ENCODE data around the gene FIBP.
A peak's percentile ranks its signal among the peaks of the same experiment; 100 is the strongest.
"Not testable (repeated sequence)": the region's sequence is repeated elsewhere in the genome, so short reads cannot be mapped to it uniquely, and the experiment has no call there.

Gene FIBP

GRCh38 chr11:65859095-65859811, 29.0 kb downstream of the FIBP start:
- DNase-seq (ENCODE audit: low read depth) = peak; percentile 98

DNA sequence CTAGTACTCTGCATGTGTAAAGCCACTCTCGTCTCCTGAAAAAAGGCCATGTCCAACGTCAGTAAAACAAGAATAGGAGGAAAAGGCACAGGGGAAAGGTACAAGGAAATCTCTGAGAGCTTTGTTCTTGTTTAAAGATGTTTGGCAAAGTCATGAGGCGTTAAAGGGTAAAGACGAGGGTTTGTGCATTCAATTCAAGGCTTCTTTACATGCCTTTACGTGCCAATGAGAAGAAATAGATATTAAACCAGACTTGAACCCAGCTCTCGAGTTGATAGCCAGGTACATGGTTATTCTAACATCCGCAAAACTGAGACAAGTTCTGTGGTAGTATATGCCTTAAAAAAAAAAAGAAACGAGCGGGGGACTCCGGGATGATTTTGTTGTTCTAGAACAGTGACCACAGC, 29.6 kb downstream of the FIBP start:
- no peak for DNase-seq (ENCODE audit: low read depth)

GRCh38 chr11:65857853-65858680, 30.2 kb downstream of the FIBP start, which contains the start of gene CFL1:
CFL1 (minus strand) TSS chr11:65858180; CDS start chr11:65858099, 81 bp downstream.
- DNase-seq (ENCODE audit: low read depth) = peak; percentile 99

DNA sequence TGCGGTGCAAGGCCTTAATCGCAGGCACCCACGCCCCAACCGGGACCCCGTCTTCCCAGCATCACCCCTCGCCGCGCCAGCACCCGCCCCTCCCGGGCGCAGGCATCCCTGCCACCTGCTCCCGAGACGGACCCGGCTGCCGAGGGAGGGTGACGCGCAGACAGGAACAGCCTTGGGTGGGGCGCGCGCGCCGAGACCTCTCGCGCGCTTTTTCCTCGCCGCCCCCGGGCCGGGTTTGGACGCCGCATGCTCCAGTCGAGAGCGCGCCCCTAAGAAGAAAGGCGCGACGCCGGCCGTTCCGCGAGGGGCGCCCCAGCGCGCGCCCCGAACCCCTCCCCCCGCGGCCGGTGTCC, 30.8 kb downstream of the FIBP start:
- DNase-seq (ENCODE audit: low read depth) = no peak

DNA sequence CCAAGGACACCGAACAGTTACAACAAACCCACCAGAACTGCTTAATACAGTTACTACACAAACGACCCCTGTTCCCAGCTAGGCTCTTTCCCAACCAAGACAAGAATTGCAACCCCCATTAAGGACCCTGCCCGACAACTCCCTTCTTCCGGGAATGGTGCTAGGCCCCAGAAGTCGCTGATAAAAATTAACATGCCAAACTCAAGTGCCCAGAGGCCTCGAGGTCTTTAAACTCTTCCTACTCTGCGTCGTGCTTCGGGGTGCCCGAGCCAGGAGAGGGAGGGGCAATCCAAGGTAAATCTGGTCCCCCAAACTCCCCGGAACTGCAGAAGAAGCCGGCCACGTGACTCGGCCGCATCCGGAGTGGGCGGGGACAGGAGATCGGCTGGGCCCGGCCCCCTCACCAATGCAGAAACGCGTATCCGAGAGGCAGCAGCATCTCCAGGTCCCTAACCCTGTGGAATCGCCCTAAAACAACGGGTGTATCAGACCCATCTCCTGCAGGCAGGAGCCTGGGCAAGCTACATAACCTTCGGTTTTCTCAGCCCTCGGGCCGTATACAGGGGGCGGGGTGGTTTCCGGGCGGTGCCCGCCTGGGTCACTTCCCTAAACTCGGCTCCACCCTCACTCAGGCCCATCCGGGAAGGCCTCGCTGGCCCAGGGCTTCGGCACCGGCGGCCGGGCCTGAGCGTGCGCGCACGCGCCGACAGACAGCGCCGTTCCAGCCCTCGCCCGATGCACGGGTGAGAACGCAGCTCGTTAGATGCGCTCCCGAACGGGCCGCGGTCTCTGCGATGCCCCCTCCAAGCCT, 31.4 kb downstream of the FIBP start:
- peak; percentile 76 for DNase-seq (ENCODE audit: low read depth)

- no peak for DNase-seq (ENCODE audit: low read depth)
These were observed 32.3 kb downstream of the FIBP start for GRCh38 chr11:65855927-65856363.

DNA sequence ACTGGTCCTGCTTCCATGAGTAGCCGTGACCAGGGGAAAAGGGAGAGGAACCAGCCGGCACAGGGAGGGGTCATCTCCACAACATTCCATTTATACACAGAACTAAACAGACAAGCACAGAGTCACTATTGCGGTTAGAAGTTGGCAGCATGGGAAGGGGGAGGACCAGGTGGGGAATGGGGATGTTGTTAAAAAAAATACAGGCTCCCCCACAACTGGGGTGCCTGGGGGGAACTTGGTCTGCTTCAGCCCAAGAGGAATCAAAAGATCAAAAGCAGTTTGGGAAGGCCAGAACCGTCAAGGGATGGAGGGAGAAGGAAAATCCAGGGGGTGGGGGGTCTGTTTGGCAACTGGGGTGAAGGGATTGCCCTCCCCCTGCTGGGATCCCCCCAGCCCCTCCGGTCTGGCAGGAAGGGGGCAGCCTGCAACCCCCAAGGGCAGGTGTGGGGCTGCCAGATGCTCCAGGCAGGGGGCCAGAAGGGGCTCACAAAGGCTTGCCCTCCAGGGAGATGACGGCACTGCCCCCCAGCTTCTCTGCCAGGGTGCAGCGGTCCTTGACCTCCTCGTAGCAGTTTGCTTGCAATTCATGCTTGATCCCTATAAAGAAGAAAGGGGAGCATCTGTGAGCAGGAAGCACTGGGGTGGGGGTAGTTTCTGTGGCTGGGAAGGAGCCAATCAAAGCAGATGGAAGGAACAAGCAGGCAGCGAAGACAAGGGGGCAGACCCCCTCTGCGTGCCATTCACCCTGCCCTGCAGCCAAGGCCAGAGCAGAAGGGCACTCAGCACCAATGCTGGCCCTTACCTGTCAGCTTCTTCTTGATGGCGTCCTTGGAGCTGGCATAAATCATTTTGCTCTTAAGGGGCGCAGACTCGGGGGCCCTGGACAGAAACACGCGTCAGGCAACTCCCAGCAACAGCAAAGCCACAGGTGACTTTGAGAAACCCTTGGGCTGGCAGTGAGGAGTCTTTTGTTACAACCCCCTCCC, 33.1 kb downstream of the FIBP start:
- DNase-seq (ENCODE audit: low read depth) = no peak

DNA sequence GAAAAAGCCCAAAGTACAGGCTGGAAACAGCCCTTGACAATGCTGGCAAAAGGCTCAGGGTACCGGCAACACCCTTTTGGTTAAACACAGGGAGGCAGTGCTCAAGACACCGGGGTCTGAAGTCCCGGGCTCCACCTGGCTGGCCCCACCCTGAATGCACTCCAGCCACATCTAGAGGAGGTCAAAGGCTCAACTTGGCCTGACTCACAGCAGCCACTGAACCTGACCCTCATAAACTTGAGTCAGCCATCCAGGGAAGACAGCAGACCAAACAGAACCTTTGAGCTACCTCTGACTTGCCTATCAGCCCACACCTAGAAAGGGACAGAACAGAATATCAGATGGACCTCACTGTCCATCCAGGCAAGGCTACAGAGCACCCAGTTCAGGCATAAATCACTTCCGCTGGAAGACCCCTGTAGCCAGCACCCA, 34.1 kb downstream of the FIBP start:
- DNase-seq (ENCODE audit: low read depth) = no peak

DNA sequence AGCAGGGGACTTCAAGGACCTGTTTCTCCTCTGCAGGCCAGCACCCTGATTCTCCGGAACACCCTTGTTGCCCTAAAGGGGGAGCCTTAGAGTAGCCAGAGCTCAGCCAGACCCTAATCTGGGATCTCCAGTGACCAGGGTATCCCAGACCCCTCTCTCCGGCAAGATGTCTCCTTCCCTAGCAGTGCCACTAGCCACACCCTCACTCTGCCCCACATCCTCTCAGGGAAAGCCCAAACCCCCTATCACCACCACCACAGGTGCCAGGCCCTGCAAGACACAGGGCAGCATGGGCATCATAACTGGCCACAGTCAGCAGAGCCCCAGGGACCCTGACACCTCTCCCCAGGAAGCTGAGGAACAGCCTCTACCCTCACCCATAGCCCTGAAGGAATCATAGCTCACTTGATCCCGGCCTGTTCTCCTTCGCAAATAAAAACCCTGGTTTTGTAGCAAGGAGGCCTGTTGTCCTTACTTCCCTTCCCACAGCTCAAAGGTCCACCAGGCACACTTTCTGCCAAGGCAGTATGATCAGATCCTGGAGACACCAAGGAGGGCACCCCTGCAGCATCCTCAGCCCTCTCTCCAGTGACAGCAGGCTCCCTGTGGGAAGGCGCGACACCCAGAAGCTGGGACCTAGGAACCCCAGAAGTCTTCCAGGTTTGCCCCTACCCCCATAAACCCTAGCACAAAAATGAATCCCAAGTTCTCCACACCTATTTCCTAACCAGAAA, 34.9 kb downstream of the FIBP start:
- DNase-seq (ENCODE audit: low read depth) = no peak

GRCh38 chr11:65852508-65853245, 35.6 kb downstream of the FIBP start:
- no peak for DNase-seq (ENCODE audit: low read depth)

DNA sequence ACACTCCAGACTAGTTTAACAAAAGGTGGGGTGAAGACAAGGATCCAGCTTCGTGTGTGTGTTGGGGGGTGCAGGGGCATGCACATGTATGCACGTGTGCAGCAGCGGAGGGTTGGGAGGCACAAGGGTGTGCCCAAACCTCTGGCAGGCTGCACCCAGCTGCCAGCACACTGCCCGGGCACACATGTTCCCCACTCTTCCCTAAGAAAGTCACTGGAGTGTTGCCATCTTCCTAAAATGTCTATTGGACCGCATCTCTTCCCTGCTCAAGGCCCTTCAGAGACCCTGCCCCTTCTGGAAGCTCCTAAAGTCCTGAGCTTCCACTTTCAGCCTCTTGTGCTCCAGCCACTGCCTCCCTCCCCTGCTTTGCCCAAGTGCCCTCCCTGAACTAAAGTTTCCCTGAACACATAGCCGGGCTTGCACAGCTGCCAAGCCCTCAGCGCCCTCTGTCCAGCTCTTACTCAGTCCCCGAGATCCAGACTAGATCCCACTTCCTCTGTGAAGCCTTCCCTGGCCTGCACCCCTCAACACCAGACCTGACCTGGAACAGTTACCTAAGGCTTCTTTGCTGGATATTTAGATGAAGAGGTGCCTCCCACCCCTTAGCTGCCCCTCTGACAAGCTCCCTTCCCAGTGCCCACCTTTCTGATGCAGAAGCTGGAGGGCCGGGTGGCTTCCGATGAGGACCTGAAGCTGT, 36.3 kb downstream of the FIBP start:
- no peak for DNase-seq (ENCODE audit: low read depth)

GRCh38 chr11:65851083-65851579, 37.1 kb downstream of the FIBP start:
- no peak for DNase-seq (ENCODE audit: low read depth)

GRCh38 chr11:65850217-65851082, 37.8 kb downstream of the FIBP start:
- no peak for DNase-seq (ENCODE audit: low read depth)

- DNase-seq (ENCODE audit: low read depth) = no peak
These were observed 38.5 kb downstream of the FIBP start for GRCh38 chr11:65849771-65850216.

- no peak for DNase-seq (ENCODE audit: low read depth)
These were observed 38.9 kb downstream of the FIBP start for GRCh38 chr11:65849366-65849765.

GRCh38 chr11:65848693-65849092, 39.6 kb downstream of the FIBP start:
- DNase-seq (ENCODE audit: low read depth) = not testable (repeated sequence)

DNA sequence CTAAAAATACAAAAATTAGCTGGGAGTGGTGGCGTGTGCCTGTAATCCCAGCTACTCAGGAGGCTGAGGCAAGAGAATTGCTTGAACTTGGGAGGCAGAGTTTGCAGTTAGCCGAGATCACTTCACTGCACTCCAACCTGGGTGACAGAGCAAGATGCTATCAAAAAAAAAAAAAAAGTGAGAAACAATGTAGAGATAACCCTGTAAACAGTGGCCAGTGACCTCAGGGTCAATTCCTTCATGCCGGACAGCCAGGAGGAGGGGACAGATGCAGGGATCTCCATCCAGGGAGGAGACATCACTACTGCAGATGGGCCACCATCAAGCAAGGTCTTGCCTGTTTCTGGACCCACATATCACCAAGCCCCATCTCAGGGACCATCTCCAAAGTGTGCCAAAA, 40.5 kb downstream of the FIBP start:
- DNase-seq (ENCODE audit: low read depth) = no peak
